Activated CD4-positive, alpha-beta T cell treated with anti-CD3 and anti-CD28 coated beads, Interleukin-2, amount 10 ng/mL, durations not matched to agents 24 days and 14 days (primary cell): ENCODE results near the gene PRKN. TPM values are rescaled to one million over a fixed set of nuclear protein-coding genes. Genes with fewer than 3 reads are reported as not detected.

Experiments
- DNase-seq: peaks from one replicate; pipeline ENCODE4 v3.0.0; 2022
- H3K27ac Mint-ChIP-seq: one replicate; pipeline ENCODE4 v1.8.0; 2022; ENCODE audit warnings: mild to moderate bottlenecking, mixed read lengths
- H3K27me3 Mint-ChIP-seq: one replicate; pipeline ENCODE4 v1.8.0; 2022; ENCODE audit warnings: mixed read lengths
- H3K36me3 Mint-ChIP-seq: one replicate; pipeline ENCODE4 v1.8.0; 2022; ENCODE audit warnings: low read depth, mild to moderate bottlenecking, mixed read lengths
- H3K4me1 Mint-ChIP-seq: one replicate; pipeline ENCODE4 v1.8.0; 2021; ENCODE audit warnings: mixed read lengths
- H3K4me3 Mint-ChIP-seq: one replicate; pipeline ENCODE4 v1.8.0; 2022; ENCODE audit warnings: mild to moderate bottlenecking, moderate library complexity, mixed read lengths
- H3K9me3 Mint-ChIP-seq: one replicate; pipeline ENCODE4 v1.8.0; 2021; ENCODE audit warnings: mixed read lengths
- intact Hi-C: fragments of 100-400 bp; cut with micrococcal nuclease; formaldehyde crosslinking; loops from one replicate; pipeline ENCODE4 v1.15.1; 2023
- total RNA-seq: library from RNA; stranded (reverse); gene quantifications from 2 replicates; pipeline ENCODE4 v1.2.3, GENCODE V29; 2022

Gene PRKN
- total RNA-seq, 1 donor from 2014 or later = not detected

DNA sequence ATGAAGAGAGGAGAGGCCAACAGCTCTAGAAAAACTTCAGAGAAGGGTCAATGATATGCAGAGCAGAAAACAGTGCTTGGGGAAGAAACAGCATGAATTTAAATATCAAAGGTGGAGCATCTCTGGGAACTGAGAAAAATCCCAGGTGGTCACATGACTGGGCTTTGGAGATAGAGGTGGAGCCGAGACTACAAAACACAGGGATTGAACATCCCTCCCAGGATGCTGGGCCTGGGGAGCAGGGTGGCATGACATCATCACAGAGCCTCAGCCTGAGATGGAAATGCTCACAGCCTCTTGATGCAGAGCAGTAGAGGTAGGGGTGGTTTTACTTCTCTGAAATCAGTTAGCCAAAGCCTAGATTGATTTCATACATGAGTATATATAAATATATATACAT, 529.5 kb downstream of the PRKN start:
- H3K4me3 Mint-ChIP-seq = no peak overlapping the region
- H3K27ac Mint-ChIP-seq = no peak overlapping the region
- intact Hi-C loops = no loop called here
- no peaks in the 10 kb centered on the region for H3K4me1 Mint-ChIP-seq
- no peaks in the 10 kb centered on the region for H3K27me3 Mint-ChIP-seq
- H3K9me3 Mint-ChIP-seq = no peaks in the 10 kb centered on the region
- no peaks in the 10 kb centered on the region for H3K36me3 Mint-ChIP-seq
- no peak for DNase-seq

GRCh38 chr6:162195441-162195840, 532.1 kb downstream of the PRKN start:
- no peaks in the 10 kb centered on the region for H3K4me1 Mint-ChIP-seq
- no peaks in the 10 kb centered on the region for H3K9me3 Mint-ChIP-seq
- H3K27me3 Mint-ChIP-seq = no peaks in the 10 kb centered on the region
- intact Hi-C loops = no loop called here
- H3K4me3 Mint-ChIP-seq = no peak overlapping the region
- no peaks in the 10 kb centered on the region for H3K36me3 Mint-ChIP-seq
- no peak overlapping the region for H3K27ac Mint-ChIP-seq
- no peak for DNase-seq

GRCh38 chr6:162190981-162191380, 536.6 kb downstream of the PRKN start:
- no peaks in the 10 kb centered on the region for H3K4me1 Mint-ChIP-seq
- intact Hi-C loops = no loop called here

DNA sequence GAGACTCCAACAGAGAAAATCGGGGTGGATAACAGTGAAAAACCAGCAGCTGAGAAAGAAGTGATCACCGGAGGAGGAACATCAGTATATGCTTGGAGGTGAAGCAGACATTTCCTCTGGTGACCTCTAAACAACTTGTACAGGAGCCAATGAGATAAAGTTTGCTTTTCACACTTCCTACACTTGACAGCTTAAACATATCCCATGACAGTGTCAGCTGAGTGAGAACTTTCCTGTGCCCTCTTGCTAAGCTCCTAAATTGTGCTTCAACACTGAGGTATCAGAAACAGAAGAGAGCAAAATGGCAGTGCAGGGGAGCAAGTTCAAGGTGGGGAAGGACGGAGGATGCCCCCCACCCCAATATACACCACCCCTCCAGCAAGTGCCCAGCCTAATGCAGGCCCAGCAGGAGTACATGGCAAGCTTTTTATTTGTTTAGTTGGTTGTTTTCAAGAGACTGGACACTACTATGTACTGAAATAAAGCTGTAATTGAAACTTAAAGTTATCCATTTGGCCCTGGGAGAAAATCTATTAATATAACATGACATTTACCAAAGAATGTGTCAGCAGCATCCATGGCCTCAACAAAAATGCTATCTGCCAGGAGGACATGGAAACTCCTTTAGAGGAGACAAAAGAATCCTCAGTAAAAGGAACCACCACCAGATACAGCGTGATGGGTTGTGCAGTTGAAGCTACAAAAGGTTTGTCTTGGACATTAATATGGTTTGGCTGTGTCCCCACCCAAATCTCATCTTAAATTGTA, 540.2 kb downstream of the PRKN start:
- H3K4me1 Mint-ChIP-seq = no peaks in the 10 kb centered on the region
- no peak for DNase-seq
- peaks cover 3% of the 10 kb centered on the region for H3K9me3 Mint-ChIP-seq
- no peaks in the 10 kb centered on the region for H3K36me3 Mint-ChIP-seq
- H3K27ac Mint-ChIP-seq = no peak overlapping the region
- H3K27me3 Mint-ChIP-seq = no peaks in the 10 kb centered on the region
- intact Hi-C loops = no loop called here
- no peak overlapping the region for H3K4me3 Mint-ChIP-seq

More at GRCh38 chr6:162190981-162191380, 536.6 kb downstream of the PRKN start:
- H3K9me3 Mint-ChIP-seq = peaks cover 3% of the 10 kb centered on the region
- no peak for DNase-seq
- no peak overlapping the region for H3K27ac Mint-ChIP-seq
- H3K36me3 Mint-ChIP-seq = no peaks in the 10 kb centered on the region
- no peaks in the 10 kb centered on the region for H3K27me3 Mint-ChIP-seq
- H3K4me3 Mint-ChIP-seq = no peak overlapping the region

GRCh38 chr6:162184465-162184864, 543.1 kb downstream of the PRKN start:
- no peak overlapping the region for H3K27ac Mint-ChIP-seq
- H3K4me3 Mint-ChIP-seq = no peak overlapping the region
- peaks cover 10% of the 10 kb centered on the region for H3K4me1 Mint-ChIP-seq
- intact Hi-C loops = no loop called here
- peaks cover 7% of the 10 kb centered on the region for H3K9me3 Mint-ChIP-seq
- DNase-seq = no peak
- H3K36me3 Mint-ChIP-seq = no peaks in the 10 kb centered on the region
- H3K27me3 Mint-ChIP-seq = no peaks in the 10 kb centered on the region

- H3K9me3 Mint-ChIP-seq = peaks cover 7% of the 10 kb centered on the region
- H3K4me3 Mint-ChIP-seq = no peak overlapping the region
- intact Hi-C loops = no loop called here
- H3K4me1 Mint-ChIP-seq = peaks cover 12% of the 10 kb centered on the region
- H3K36me3 Mint-ChIP-seq = no peaks in the 10 kb centered on the region
- no peaks in the 10 kb centered on the region for H3K27me3 Mint-ChIP-seq
- H3K27ac Mint-ChIP-seq = no peak overlapping the region
- DNase-seq = no peak
These were observed 545.7 kb downstream of the PRKN start for GRCh38 chr6:162181741-162182401.

DNA sequence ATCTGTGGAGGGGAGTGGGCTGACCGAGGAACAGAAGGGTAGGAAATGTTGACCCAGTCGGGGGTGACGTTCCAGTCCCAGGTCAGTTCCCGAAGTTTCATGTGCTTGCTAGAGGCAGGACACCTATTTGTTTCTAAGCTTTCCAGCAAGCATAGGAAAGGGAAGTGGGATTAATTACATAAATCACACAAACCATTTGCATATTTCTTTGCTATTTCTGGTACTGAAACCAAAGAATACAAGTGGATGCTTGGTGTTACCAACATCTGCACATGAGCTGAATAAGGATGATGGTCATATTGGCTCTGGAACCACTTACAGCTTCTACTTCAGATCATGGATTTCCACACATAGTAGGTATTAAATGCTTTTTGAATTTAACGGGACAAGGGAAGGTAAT, 546.5 kb downstream of the PRKN start:
- Mint-ChIP-seq H3K27me3 (no peaks in the 10 kb centered on the region), H3K9me3 (peaks cover 3% of the 10 kb centered on the region), H3K4me3 (no peak overlapping the region), H3K27ac (no peak overlapping the region), H3K36me3 (no peaks in the 10 kb centered on the region), H3K4me1 (peaks cover 12% of the 10 kb centered on the region)
- intact Hi-C loops = no loop called here
- DNase-seq = no peak

- Mint-ChIP-seq H3K9me3 (peaks cover 3% of the 10 kb centered on the region), H3K27ac (no peak overlapping the region), H3K4me3 (no peak overlapping the region), H3K27me3 (no peaks in the 10 kb centered on the region), H3K36me3 (no peaks in the 10 kb centered on the region), H3K4me1 (peaks cover 12% of the 10 kb centered on the region)
- intact Hi-C loops = no loop called here
- no peak for DNase-seq
These were observed 548.2 kb downstream of the PRKN start for GRCh38 chr6:162179196-162179951.

GRCh38 chr6:162178666-162179065, 548.9 kb downstream of the PRKN start:
- Mint-ChIP-seq H3K9me3 (peaks cover 3% of the 10 kb centered on the region), H3K4me3 (no peak overlapping the region), H3K27me3 (no peaks in the 10 kb centered on the region), H3K36me3 (no peaks in the 10 kb centered on the region), H3K4me1 (peaks cover 12% of the 10 kb centered on the region), H3K27ac (no peak overlapping the region)
- no peak for DNase-seq
- intact Hi-C loops = no loop called here

- peaks cover 12% of the 10 kb centered on the region for H3K4me1 Mint-ChIP-seq
- intact Hi-C loops = no loop called here
These were observed 549.3 kb downstream of the PRKN start for GRCh38 chr6:162178266-162178665.

GRCh38 chr6:162177746-162178145, 549.8 kb downstream of the PRKN start:
- no peaks in the 10 kb centered on the region for H3K36me3 Mint-ChIP-seq
- H3K27ac Mint-ChIP-seq = no peak overlapping the region
- no peak overlapping the region for H3K4me3 Mint-ChIP-seq
- H3K4me1 Mint-ChIP-seq = peaks cover 12% of the 10 kb centered on the region
- H3K9me3 Mint-ChIP-seq = peaks cover 3% of the 10 kb centered on the region
- intact Hi-C loops = no loop called here
- no peaks in the 10 kb centered on the region for H3K27me3 Mint-ChIP-seq
- no peak for DNase-seq

More at GRCh38 chr6:162178266-162178665, 549.3 kb downstream of the PRKN start:
- DNase-seq = no peak
- no peak overlapping the region for H3K4me3 Mint-ChIP-seq
- no peaks in the 10 kb centered on the region for H3K27me3 Mint-ChIP-seq
- no peak overlapping the region for H3K27ac Mint-ChIP-seq
- H3K36me3 Mint-ChIP-seq = no peaks in the 10 kb centered on the region
- peaks cover 3% of the 10 kb centered on the region for H3K9me3 Mint-ChIP-seq

GRCh38 chr6:162173466-162173865, 554.1 kb downstream of the PRKN start:
- Mint-ChIP-seq H3K9me3 (no peaks in the 10 kb centered on the region), H3K27ac (no peak overlapping the region), H3K4me3 (no peak overlapping the region), H3K27me3 (no peaks in the 10 kb centered on the region), H3K36me3 (no peaks in the 10 kb centered on the region), H3K4me1 (no peaks in the 10 kb centered on the region)
- DNase-seq = no peak
- intact Hi-C loops = no loop called here

- intact Hi-C loops = no loop called here
- DNase-seq = no peak
- Mint-ChIP-seq H3K9me3 (no peaks in the 10 kb centered on the region), H3K4me3 (no peak overlapping the region), H3K4me1 (no peaks in the 10 kb centered on the region), H3K27me3 (no peaks in the 10 kb centered on the region), H3K27ac (no peak overlapping the region), H3K36me3 (no peaks in the 10 kb centered on the region)
These were observed 562.1 kb downstream of the PRKN start for GRCh38 chr6:162165479-162165878.
